Effector CD8-positive, alpha-beta T cell (primary cell): ENCODE measurements around the gene NANS.

ENCODE experiments used
- DNase-seq: peaks from one replicate; lab custom pipeline; 2025; lab: John Stamatoyannopoulos, UW

NANS gene

GRCh38 chr9:98038958-98039357 is 17.6 kb upstream of the NANS start:
- DNase-seq: no peak

GRCh38 chr9:98039607-98040017 is 16.9 kb upstream of the NANS start:
- DNase-seq: no peak

DNA sequence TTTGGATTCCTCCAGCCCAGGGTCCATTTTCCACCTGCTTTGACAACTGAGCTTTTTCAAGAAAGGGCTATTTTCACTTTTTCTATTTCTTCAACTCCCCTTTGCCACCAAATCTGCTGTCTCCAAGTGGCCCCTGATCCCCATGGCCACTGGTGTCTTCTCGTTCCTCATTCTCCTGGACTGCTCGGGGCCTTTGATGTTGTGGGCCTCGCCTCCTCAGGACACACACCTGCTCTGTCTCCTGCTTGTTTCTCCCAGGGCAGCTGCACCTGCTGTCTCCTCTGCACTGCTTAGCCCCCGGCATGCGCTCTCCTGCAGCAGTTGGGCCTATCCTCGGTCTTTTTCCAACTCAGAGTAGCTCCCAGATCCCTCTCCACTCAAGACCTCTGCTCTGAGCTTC is 16.3 kb upstream of the NANS start:
- DNase-seq: no peak

- DNase-seq: no peak
These were observed 12.6 kb upstream of the NANS start for GRCh38 chr9:98043915-98044314.

DNA sequence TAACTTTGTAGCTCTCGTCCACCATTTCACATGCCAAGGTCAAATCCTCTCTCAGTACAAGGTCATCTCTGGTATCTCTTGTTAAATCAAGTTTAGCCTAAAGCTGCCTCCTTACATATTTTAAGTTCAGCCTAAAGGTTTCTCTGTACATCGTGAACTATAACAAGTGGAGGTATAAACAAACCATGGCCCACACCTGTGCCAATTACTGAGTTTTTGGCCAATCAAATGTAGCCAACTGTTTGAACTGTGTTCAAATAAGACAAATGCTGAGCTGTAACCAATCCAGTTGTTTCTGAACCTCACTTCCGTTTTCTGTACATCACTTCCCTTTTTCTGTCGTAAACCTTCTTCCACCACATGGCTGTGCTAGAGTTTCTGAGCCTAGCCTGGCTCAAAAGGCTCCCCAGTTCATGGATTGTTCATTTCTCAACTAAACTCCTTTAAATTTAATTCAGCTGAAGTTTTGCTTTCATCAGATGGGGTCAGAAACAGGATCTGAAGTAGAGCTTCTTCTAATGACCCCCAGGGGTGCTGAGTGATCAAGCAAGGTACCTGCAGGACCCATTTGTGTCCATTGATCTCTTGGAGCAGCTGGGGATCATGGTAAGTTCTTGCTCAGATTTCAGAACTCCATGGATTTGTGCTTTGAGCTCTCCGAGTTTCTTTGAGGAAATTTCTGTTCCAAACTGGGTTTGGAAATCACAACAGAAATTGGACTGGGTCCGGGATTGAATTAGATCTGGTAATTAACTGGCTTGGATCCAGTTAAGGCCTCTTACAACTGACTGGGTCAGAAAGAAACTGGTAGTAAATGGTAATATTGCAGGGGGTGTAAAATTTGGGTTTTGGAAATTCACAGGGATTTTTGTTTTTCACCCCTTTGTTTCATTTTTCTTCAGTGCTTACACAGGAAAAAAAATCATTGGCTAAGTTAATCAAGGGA is 11.0 kb upstream of the NANS start:
- DNase-seq: no peak

- no peak for DNase-seq
These were observed 10.4 kb upstream of the NANS start for GRCh38 chr9:98046180-98046543.

GRCh38 chr9:98047002-98047401 is 9.5 kb upstream of the NANS start:
- DNase-seq: no peak

DNA sequence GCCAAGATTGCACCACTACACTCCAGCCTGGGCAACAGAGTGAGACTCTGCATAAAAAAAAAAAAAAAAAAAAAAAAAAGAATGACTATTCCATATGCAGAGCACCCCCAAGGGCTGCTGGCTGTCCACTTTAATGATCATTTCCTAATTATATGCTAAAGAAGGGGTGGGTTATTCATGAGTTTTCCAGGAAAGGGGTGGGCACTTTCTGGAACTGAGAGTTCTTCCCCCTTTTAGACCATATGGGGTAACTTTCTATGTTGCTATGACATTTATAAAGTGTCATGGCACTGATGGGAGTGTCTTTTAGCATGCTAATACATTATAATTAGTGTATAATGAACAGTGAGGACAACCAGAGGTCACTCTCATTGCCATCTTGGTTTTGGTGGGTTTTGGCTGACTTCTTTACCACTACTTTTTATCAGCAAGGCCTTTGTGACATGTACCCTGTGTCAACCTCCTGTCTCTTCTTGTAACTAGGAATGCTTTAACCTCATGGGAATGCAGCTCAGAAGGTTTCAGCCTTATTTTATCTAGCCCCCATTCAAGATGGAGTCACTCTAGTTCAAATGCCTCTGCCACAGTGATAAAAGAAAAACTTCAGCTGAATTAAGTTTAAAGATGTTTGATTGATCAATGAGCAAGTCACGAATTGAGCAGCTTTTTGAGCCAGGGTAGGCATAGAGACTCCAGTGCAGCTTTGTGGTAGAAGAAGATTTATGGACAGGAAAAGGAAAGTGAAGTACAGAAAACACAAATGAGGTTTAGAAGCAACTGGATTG is 7.1 kb upstream of the NANS start:
- no peak for DNase-seq

DNA sequence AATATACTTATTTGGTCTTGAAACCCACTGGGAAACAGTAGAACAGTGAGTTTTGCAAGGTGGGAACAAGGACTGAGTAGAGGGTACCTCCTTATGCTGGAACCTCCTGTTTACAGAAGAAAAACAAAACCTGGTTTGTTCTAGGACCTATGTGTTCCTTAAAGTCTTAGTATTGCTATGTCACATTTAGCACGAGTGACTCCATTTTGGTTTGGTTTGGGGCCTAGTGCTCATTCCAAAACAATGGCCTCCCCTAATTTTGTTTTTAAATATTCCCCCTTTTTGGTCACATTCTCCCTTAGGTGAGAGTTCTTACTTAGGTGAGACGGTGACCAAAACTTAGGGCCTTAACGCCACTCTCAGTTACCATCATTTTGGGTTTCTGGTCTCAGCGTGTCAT is 6.2 kb upstream of the NANS start:
- DNase-seq: no peak

GRCh38 chr9:98054376-98054951 is 2.1 kb upstream of the NANS start:
- DNase-seq: no peak

- no peak for DNase-seq
These were observed 737 bp downstream of the NANS start for GRCh38 chr9:98057138-98057799.

GRCh38 chr9:98062161-98062560 is 5.6 kb downstream of the NANS start:
- no peak for DNase-seq

- no peak for DNase-seq
These were observed 8.3 kb downstream of the NANS start for GRCh38 chr9:98064623-98065392.

DNA sequence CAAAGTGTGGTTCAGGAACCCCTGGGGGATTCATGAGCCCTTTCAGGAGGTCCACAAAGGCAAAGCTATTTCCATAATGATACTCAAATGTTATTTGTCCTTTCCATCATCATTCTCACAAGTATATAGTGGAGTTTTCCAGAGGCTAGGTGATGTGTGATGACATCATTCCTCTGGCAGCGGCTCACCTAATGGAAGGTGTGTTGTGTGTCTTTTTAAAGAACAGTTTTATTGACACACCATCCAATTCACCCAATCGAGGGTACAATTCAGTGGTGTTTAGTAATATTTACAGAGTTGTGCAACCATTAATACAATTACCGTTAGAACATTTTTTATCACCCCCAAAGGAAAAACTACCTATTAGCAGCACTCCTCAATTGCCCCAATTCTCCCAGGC is 9.7 kb downstream of the NANS start:
- no peak for DNase-seq

DNA sequence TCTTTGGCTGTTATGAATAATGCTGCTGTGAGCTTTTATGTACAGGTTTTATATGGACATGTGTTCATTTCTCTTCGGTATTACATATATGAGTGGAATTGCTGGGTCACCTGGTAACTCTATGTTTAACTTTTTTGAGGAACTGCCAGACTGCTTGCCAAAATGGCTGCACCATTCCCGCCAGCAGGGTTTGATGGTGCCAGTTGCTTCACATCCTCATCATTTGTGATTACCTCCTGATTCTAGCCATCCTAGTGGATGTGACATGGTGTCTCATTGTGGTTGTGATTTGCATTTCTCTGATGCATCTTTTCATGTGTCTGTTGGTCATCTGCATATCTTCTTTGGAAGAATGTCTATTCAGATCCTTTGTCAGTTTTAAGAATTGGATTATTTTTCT is 10.7 kb downstream of the NANS start:
- DNase-seq: no peak

DNA sequence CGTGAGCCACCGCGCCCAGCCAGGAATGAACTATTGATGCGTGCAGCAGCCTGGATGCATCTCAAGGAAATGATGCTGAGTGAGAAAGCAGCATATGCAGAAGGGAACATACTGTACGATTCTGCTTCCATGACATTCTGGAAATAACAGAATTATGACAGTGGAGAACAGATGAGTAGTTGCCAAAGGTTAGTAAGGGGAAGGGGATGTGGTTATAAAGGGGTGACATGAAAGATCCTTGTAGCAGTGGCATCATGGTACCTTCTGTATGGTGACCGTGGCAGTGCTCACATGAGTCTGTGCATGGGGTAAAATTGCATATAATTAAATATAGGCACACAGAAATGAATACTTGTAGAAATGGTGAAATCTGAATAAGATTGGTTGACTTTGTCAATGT is 13.0 kb downstream of the NANS start:
- no peak for DNase-seq

DNA sequence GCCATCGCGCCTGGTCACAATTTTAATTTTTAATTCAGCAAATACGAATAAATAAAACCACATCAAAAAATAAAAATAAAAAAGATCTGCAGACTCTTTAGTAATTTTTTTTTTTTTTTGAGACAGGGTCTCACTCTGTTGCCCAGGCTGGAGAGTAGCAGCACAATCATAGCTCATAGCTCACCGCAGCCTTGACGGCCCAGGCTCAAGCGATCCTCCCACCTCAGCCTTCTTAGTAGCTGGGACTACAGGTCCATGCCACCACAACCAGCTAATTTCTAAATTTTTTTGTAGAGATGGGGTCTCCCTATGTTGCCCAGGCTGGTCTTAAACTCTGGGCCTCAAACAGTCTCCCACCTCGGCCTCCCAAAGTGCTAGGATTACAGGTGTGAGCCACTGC is 14.2 kb downstream of the NANS start:
- no peak for DNase-seq

DNA sequence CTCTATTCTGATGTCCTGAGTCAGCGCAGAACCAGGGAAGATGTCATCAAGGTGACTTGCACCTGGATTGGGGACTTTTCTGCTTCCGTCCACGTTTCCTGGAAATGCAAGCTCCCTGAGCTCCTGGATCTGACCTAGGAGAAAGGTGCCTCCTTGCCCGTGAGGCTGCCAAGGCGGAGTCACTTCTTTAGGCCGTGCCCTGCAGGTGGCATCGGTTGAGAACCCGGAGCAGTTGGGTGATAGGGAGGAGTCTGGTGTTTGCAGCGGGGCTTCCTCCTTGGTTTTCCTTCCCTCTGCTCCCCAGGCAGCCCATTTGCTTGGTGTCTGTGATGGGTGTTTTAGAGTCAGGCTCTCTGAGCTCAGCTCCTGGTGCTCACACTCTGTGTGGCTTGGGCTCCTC is 15.2 kb downstream of the NANS start:
- no peak for DNase-seq

GRCh38 chr9:98074115-98074990 is 17.8 kb downstream of the NANS start:
- DNase-seq: peak; percentile 56

- DNase-seq: no peak
These were observed 18.8 kb downstream of the NANS start for GRCh38 chr9:98075332-98075805.
